A549 (cell line): ENCODE data around the gene KSR1.

Experiments
- CTCF ChIP-seq: fragments of >200 bp; sonication (Bioruptor Twin); formaldehyde crosslinking; IDR thresholded peaks from 3 replicates; pipeline ENCODE4 v1.5.1; 2016
- EHMT2 ChIP-seq: fragments of 200-600 bp; sonication (generic); IDR thresholded peaks from 2 replicates; pipeline ENCODE4 v1.6.1; 2016; ENCODE audit warnings: antibody characterized with exemption, low read depth, mild to moderate bottlenecking, moderate library complexity
- EP300 ChIP-seq, 2 experiments: fragments of >200 bp; sonication (Bioruptor Twin); formaldehyde crosslinking; IDR thresholded peaks; 2 replicates in 1 of 2; 3 replicates in 1 of 2; pipeline ENCODE4 v1.6.1; 2016 to 2017
- ESRRA ChIP-seq: fragments of 150-350 bp; IDR thresholded peaks from 2 replicates; pipeline ENCODE4 v1.6.1; 2014; ENCODE audit warnings: mild to moderate bottlenecking, low read length, borderline replicate concordance
- HOXB13 ChIP-seq: fragments of 250-450 bp; sonication (Bioruptor Pico); IDR thresholded peaks from 2 replicates; pipeline ENCODE4 v1.5.0; 2020; ENCODE audit warnings: low read depth, mild to moderate bottlenecking, moderate library complexity
- JUNB ChIP-seq: fragments of >200 bp; sonication (Bioruptor Twin); formaldehyde crosslinking; IDR thresholded peaks from 2 replicates; pipeline ENCODE4 v1.6.1; 2016
- KDM1A ChIP-seq: fragments of 200-600 bp; sonication (generic); IDR thresholded peaks from 2 replicates; pipeline ENCODE4 v1.6.1; 2016; ENCODE audit warnings: low read depth, mild to moderate bottlenecking
- KDM5A ChIP-seq: fragments of 200-600 bp; sonication (generic); IDR thresholded peaks from 2 replicates; pipeline ENCODE4 v1.6.1; 2016; ENCODE audit warnings: antibody characterized with exemption, mild to moderate bottlenecking
- NR3C1 ChIP-seq: fragments of >200 bp; sonication (Bioruptor Twin); formaldehyde crosslinking; IDR thresholded peaks from 3 replicates; pipeline ENCODE4 v1.6.1; 2017
- PHF8 ChIP-seq: fragments of 200-600 bp; sonication (generic); IDR thresholded peaks from 2 replicates; pipeline ENCODE4 v1.6.1; 2016; ENCODE audit warnings: low read depth, mild to moderate bottlenecking, antibody characterized with exemption, moderate library complexity, borderline replicate concordance
- POLR2A ChIP-seq: IDR thresholded peaks from 2 replicates; pipeline ENCODE4 v1.6.1; 2012; ENCODE audit warnings: mild to moderate bottlenecking, low read length
- RAD21 ChIP-seq, 2 experiments: fragments of >200 bp in 1 of 2; sonication (Bioruptor Twin) in 1 of 2; formaldehyde crosslinking in 1 of 2; IDR thresholded peaks in 1 of 2; conservative IDR thresholded peaks in 1 of 2; 2 replicates in 1 of 2; 3 replicates in 1 of 2; pipeline ENCODE4 v1.6.1; 2012 to 2018; ENCODE audit warnings: inconsistent platforms in 1 of 2
- SMC3 ChIP-seq: fragments of >200 bp; sonication (Bioruptor Twin); formaldehyde crosslinking; IDR thresholded peaks from 3 replicates; pipeline ENCODE4 v1.6.1; 2018; ENCODE audit warnings: inconsistent platforms
- TF ChIP-seq, protein P1 (sequence below): fragments of 200-600 bp; sonication (generic); IDR thresholded peaks from 2 replicates; pipeline ENCODE4 v1.6.1; 2016; ENCODE audit warnings: antibody characterized with exemption, mild to moderate bottlenecking, moderate library complexity

GRCh38 chr17:27651411-27652345 lies 195.4 kb downstream of the KSR1 start:
- peak; percentile 83 for TF ChIP-seq CTCF
- TF ChIP-seq POLR2A: no peak
- TF ChIP-seq, protein P1, sequence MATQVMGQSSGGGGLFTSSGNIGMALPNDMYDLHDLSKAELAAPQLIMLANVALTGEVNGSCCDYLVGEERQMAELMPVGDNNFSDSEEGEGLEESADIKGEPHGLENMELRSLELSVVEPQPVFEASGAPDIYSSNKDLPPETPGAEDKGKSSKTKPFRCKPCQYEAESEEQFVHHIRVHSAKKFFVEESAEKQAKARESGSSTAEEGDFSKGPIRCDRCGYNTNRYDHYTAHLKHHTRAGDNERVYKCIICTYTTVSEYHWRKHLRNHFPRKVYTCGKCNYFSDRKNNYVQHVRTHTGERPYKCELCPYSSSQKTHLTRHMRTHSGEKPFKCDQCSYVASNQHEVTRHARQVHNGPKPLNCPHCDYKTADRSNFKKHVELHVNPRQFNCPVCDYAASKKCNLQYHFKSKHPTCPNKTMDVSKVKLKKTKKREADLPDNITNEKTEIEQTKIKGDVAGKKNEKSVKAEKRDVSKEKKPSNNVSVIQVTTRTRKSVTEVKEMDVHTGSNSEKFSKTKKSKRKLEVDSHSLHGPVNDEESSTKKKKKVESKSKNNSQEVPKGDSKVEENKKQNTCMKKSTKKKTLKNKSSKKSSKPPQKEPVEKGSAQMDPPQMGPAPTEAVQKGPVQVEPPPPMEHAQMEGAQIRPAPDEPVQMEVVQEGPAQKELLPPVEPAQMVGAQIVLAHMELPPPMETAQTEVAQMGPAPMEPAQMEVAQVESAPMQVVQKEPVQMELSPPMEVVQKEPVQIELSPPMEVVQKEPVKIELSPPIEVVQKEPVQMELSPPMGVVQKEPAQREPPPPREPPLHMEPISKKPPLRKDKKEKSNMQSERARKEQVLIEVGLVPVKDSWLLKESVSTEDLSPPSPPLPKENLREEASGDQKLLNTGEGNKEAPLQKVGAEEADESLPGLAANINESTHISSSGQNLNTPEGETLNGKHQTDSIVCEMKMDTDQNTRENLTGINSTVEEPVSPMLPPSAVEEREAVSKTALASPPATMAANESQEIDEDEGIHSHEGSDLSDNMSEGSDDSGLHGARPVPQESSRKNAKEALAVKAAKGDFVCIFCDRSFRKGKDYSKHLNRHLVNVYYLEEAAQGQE: no peak
- peak; percentile 66 for TF ChIP-seq SMC3
- no peak for TF ChIP-seq HOXB13 (CRISPR knock-in tag)
- TF ChIP-seq JUNB: no peak
- no peak for TF ChIP-seq KDM1A
- no peak for TF ChIP-seq EHMT2
- TF ChIP-seq RAD21 (conservative IDR thresholded peaks at IDR 0.05 in 1 of 2, IDR thresholded peaks at IDR 0.05 in 1 of 2): peak; percentile 76 to 82
- no peak for TF ChIP-seq NR3C1
- TF ChIP-seq ESRRA: no peak
- TF ChIP-seq PHF8: no peak
- no peak for TF ChIP-seq EP300 (IDR thresholded peaks at IDR 0.05)
- TF ChIP-seq KDM5A: no peak
